Karpas-422 (cell line): ENCODE results near the gene PRR5L. TPM values are rescaled to one million over a fixed set of nuclear protein-coding genes. Genes with fewer than 3 reads are reported as not detected.

Source experiments
- DNase-seq: peaks from one replicate; pipeline ENCODE4 v3.0.0-alpha.2; 2015
- H2AFZ ChIP-seq: fragments of 200-600 bp; sonication (generic); 2 replicates; pipeline ENCODE4 v1.6.1; 2014; ENCODE audit warnings: antibody characterized with exemption, low read length, mixed read lengths
- H3K27ac ChIP-seq: fragments of 200-600 bp; sonication (generic); 2 replicates; pipeline ENCODE4 v1.5.1; 2014; ENCODE audit warnings: mild to moderate bottlenecking, low read length, moderate library complexity
- H3K27me3 ChIP-seq: fragments of 200-600 bp; sonication (generic); 2 replicates; pipeline ENCODE4 v1.6.1; 2014; ENCODE audit warnings: low read length, mixed read lengths
- H3K36me3 ChIP-seq: fragments of 200-600 bp; sonication (generic); 2 replicates; pipeline ENCODE4 v1.6.1; 2014; ENCODE audit warnings: low read length, mixed read lengths; ENCODE audit not compliant: insufficient read depth
- H3K4me1 ChIP-seq: fragments of 200-600 bp; sonication (generic); 2 replicates; pipeline ENCODE4 v1.6.1; 2014; ENCODE audit warnings: mild to moderate bottlenecking, low read length, mixed read lengths
- H3K4me2 ChIP-seq: fragments of 200-600 bp; sonication (generic); 2 replicates; pipeline ENCODE4 v1.6.1; 2014; ENCODE audit warnings: low read length, low read depth, mild to moderate bottlenecking; ENCODE audit not compliant: poor library complexity, severe bottlenecking
- H3K4me3 ChIP-seq: fragments of 200-600 bp; sonication (generic); 2 replicates; pipeline ENCODE4 v1.5.1; 2014; ENCODE audit warnings: mild to moderate bottlenecking, antibody characterized with exemption, low read length, mixed read lengths
- H3K79me2 ChIP-seq: fragments of 200-600 bp; sonication (generic); 2 replicates; pipeline ENCODE4 v1.6.1; 2014; ENCODE audit warnings: mild to moderate bottlenecking, low read length, mixed read lengths
- H3K9ac ChIP-seq: fragments of 200-600 bp; sonication (generic); 2 replicates; pipeline ENCODE4 v1.6.0; 2014; ENCODE audit warnings: low read length
- H3K9me2 ChIP-seq: fragments of 200-600 bp; sonication (generic), shearing (Covaris generic); replicated peaks from 2 replicates; pipeline ENCODE4 v1.6.0; 2014; ENCODE audit warnings: mild to moderate bottlenecking, low read length, moderate library complexity; ENCODE audit not compliant: insufficient read depth
- H3K9me3 ChIP-seq: fragments of 300-700, 200-600 bp; sonication (generic); 2 replicates; pipeline ENCODE4 v1.6.1; 2014; ENCODE audit warnings: low read length, mixed read lengths
- H4K20me1 ChIP-seq: fragments of 200-600 bp; sonication (generic); 2 replicates; pipeline ENCODE4 v1.6.1; 2014; ENCODE audit warnings: mild to moderate bottlenecking, antibody characterized with exemption, low read length, low read depth; ENCODE audit not compliant: insufficient read depth
- total RNA-seq: library from RNA; depleted of rRNA; stranded (reverse); fragments of >200 nt; shearing (Covaris generic); gene quantifications from 2 replicates; pipeline ENCODE4 v1.2.3, GENCODE V29; 2014; ENCODE audit warnings: low replicate concordance

Gene PRR5L
- total RNA-seq, 1 experiment from 2014 or later = not detected

GRCh38 chr11:36349351-36350136, 53.5 kb downstream of the PRR5L start:
- Histone ChIP-seq H3K4me2 (no peak overlapping the region), H3K36me3 (no peaks in the 10 kb centered on the region), H3K27me3 (no peaks in the 10 kb centered on the region), H3K9ac (no peak overlapping the region), H3K4me3 (no peak overlapping the region), H4K20me1 (no peaks in the 10 kb centered on the region), H3K79me2 (no peaks in the 10 kb centered on the region), H3K9me3 (no peaks in the 10 kb centered on the region), H3K4me1 (no peaks in the 10 kb centered on the region), H2AFZ (no peak overlapping the region), H3K27ac (no peak overlapping the region), H3K9me2 (no peaks in the 10 kb centered on the region)
- no peak for DNase-seq

- Histone ChIP-seq H3K27ac (no peak overlapping the region), H3K36me3 (no peaks in the 10 kb centered on the region), H3K79me2 (no peaks in the 10 kb centered on the region), H3K9me2 (no peaks in the 10 kb centered on the region), H3K4me1 (no peaks in the 10 kb centered on the region), H3K9me3 (no peaks in the 10 kb centered on the region), H3K9ac (no peak overlapping the region), H2AFZ (no peak overlapping the region), H3K4me2 (no peak overlapping the region), H3K27me3 (no peaks in the 10 kb centered on the region), H3K4me3 (no peak overlapping the region), H4K20me1 (no peaks in the 10 kb centered on the region)
- DNase-seq = no peak
Measured at GRCh38 chr11:36350137-36350513, 54.0 kb downstream of the PRR5L start.

- peaks cover 10% of the 10 kb centered on the region for H3K4me1 ChIP-seq
- no peak for DNase-seq
Measured at GRCh38 chr11:36352922-36353321, 56.8 kb downstream of the PRR5L start.

GRCh38 chr11:36354221-36355003, 58.3 kb downstream of the PRR5L start:
- H3K36me3 ChIP-seq = no peaks in the 10 kb centered on the region
- H3K9me2 ChIP-seq = no peaks in the 10 kb centered on the region
- H4K20me1 ChIP-seq = no peaks in the 10 kb centered on the region
- H3K4me1 ChIP-seq = peaks cover 10% of the 10 kb centered on the region
- H3K79me2 ChIP-seq = no peaks in the 10 kb centered on the region
- H3K4me2 ChIP-seq = no peak overlapping the region
- no peaks in the 10 kb centered on the region for H3K27me3 ChIP-seq
- H2AFZ ChIP-seq = no peak overlapping the region
- no peak overlapping the region for H3K9ac ChIP-seq
- H3K9me3 ChIP-seq = no peaks in the 10 kb centered on the region
- no peak for DNase-seq
- H3K4me3 ChIP-seq = no peak overlapping the region
- H3K27ac ChIP-seq = no peak overlapping the region

More at GRCh38 chr11:36352922-36353321, 56.8 kb downstream of the PRR5L start:
- H3K4me3 ChIP-seq = no peak overlapping the region
- no peak overlapping the region for H3K4me2 ChIP-seq
- no peak overlapping the region for H2AFZ ChIP-seq
- H3K9me3 ChIP-seq = no peaks in the 10 kb centered on the region
- H4K20me1 ChIP-seq = no peaks in the 10 kb centered on the region
- no peaks in the 10 kb centered on the region for H3K9me2 ChIP-seq
- no peaks in the 10 kb centered on the region for H3K79me2 ChIP-seq
- H3K27me3 ChIP-seq = no peaks in the 10 kb centered on the region
- no peak overlapping the region for H3K27ac ChIP-seq
- no peaks in the 10 kb centered on the region for H3K36me3 ChIP-seq
- H3K9ac ChIP-seq = no peak overlapping the region

- Histone ChIP-seq H3K9ac (no peak overlapping the region), H3K4me3 (no peak overlapping the region), H3K9me3 (no peaks in the 10 kb centered on the region), H3K9me2 (no peaks in the 10 kb centered on the region), H3K79me2 (no peaks in the 10 kb centered on the region), H3K4me2 (no peak overlapping the region), H4K20me1 (no peaks in the 10 kb centered on the region), H2AFZ (no peak overlapping the region), H3K27ac (no peak overlapping the region), H3K4me1 (peaks cover 10% of the 10 kb centered on the region), H3K36me3 (no peaks in the 10 kb centered on the region), H3K27me3 (no peaks in the 10 kb centered on the region)
- DNase-seq = peak; percentile 63
Measured at GRCh38 chr11:36356201-36356600, 60.1 kb downstream of the PRR5L start.

GRCh38 chr11:36357831-36358230, 61.7 kb downstream of the PRR5L start:
- Histone ChIP-seq H3K79me2 (no peaks in the 10 kb centered on the region), H3K36me3 (no peaks in the 10 kb centered on the region), H4K20me1 (no peaks in the 10 kb centered on the region), H3K4me3 (no peak overlapping the region), H2AFZ (no peak overlapping the region), H3K4me1 (peaks cover 10% of the 10 kb centered on the region), H3K27ac (no peak overlapping the region), H3K27me3 (no peaks in the 10 kb centered on the region), H3K9ac (no peak overlapping the region), H3K9me2 (no peaks in the 10 kb centered on the region), H3K9me3 (no peaks in the 10 kb centered on the region), H3K4me2 (no peak overlapping the region)
- no peak for DNase-seq

GRCh38 chr11:36358436-36358835, 62.3 kb downstream of the PRR5L start:
- no peak overlapping the region for H3K9ac ChIP-seq
- no peaks in the 10 kb centered on the region for H3K9me3 ChIP-seq
- no peaks in the 10 kb centered on the region for H4K20me1 ChIP-seq
- H3K4me2 ChIP-seq = no peak overlapping the region
- H3K79me2 ChIP-seq = no peaks in the 10 kb centered on the region
- no peak overlapping the region for H3K4me3 ChIP-seq
- no peak overlapping the region for H2AFZ ChIP-seq
- no peaks in the 10 kb centered on the region for H3K27me3 ChIP-seq
- no peak overlapping the region for H3K27ac ChIP-seq
- no peaks in the 10 kb centered on the region for H3K36me3 ChIP-seq
- peaks cover 10% of the 10 kb centered on the region for H3K4me1 ChIP-seq
- no peak for DNase-seq
- no peaks in the 10 kb centered on the region for H3K9me2 ChIP-seq

- H3K27me3 ChIP-seq = no peaks in the 10 kb centered on the region
- no peaks in the 10 kb centered on the region for H3K36me3 ChIP-seq
- no peak overlapping the region for H2AFZ ChIP-seq
- no peaks in the 10 kb centered on the region for H3K9me3 ChIP-seq
- H3K79me2 ChIP-seq = no peaks in the 10 kb centered on the region
- no peak for DNase-seq
- no peak overlapping the region for H3K4me2 ChIP-seq
- H4K20me1 ChIP-seq = no peaks in the 10 kb centered on the region
- no peak overlapping the region for H3K9ac ChIP-seq
- H3K9me2 ChIP-seq = no peaks in the 10 kb centered on the region
- no peak overlapping the region for H3K4me3 ChIP-seq
- no peak overlapping the region for H3K27ac ChIP-seq
- peaks cover 10% of the 10 kb centered on the region for H3K4me1 ChIP-seq
Measured at GRCh38 chr11:36360318-36360717, 64.2 kb downstream of the PRR5L start.
